ENCODE data around the gene KRT78. TPM values are rescaled to one million over a fixed set of nuclear protein-coding genes. Genes with fewer than 3 reads are reported as not detected.

KRT78 gene
- total RNA-seq, 2 experiments from 2014 or later = not detected

DNA sequence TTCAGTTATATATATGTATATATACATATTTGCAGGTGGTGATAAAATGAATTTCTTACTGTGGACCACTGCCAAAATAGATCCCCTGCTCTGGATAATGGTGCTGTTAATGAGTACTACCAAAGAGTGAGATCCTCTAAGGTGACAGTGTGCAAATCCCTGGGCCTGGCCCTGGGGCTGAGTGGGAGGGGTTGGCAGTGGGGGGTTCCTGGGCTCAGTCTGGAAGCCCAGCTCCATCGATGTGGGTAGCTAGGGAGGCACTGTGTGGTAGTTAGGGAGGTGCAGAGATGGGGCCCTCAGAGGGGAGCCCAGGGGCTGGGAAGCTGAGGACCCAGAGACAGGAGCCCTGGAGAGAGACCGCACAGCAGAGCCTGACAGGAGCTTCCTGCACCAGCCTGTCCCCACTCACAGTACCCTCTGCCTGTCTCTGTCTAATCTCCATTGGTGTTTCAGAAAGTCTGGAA lies 47.0 kb upstream of the KRT78 start:
- no peaks in the 10 kb centered on the region for H3K9me2 ChIP-seq (ENCODE audit: insufficient read depth, low read length)
- no peak overlapping the region for H3K27ac ChIP-seq (ENCODE audit: low read depth, low read length, poor library complexity, severe bottlenecking)
- H3K4me1 ChIP-seq (ENCODE audit: insufficient read depth, low read length, poor library complexity, severe bottlenecking) = no peaks in the 10 kb centered on the region
- ChIA-PET POLR2A (no interaction called here), CTCF (ENCODE audit: unreplicated experiment) (no interaction called here)
- no peaks in the 10 kb centered on the region for H4K20me1 ChIP-seq (ENCODE audit: insufficient read depth, low read length)
- BruUV-seq (replicated peaks) = no TSS peak
- no peak overlapping the region for H3K4me2 ChIP-seq (ENCODE audit: low read length)
- no peak overlapping the region for H3K4me3 ChIP-seq (ENCODE audit: low read depth, low read length, poor library complexity, severe bottlenecking)
- no peaks in the 10 kb centered on the region for H3K79me2 ChIP-seq (ENCODE audit: insufficient read depth, low read depth, low read length)
- H2AFZ ChIP-seq (ENCODE audit: low read length) = no peak overlapping the region
- no peaks in the 10 kb centered on the region for H3K36me3 ChIP-seq (ENCODE audit: insufficient read depth, low read length)
- intact Hi-C loops (cut with micrococcal nuclease; ENCODE audit: unreplicated experiment) = no loop called here
- no peak for DNase-seq (ENCODE audit: low spot score)
- TF ChIP-seq EZH2phosphoT487 (IDR thresholded peaks at IDR 0.05; ENCODE audit: borderline replicate concordance, low read depth, low read length) = no peak
- TF ChIP-seq, protein P1, sequence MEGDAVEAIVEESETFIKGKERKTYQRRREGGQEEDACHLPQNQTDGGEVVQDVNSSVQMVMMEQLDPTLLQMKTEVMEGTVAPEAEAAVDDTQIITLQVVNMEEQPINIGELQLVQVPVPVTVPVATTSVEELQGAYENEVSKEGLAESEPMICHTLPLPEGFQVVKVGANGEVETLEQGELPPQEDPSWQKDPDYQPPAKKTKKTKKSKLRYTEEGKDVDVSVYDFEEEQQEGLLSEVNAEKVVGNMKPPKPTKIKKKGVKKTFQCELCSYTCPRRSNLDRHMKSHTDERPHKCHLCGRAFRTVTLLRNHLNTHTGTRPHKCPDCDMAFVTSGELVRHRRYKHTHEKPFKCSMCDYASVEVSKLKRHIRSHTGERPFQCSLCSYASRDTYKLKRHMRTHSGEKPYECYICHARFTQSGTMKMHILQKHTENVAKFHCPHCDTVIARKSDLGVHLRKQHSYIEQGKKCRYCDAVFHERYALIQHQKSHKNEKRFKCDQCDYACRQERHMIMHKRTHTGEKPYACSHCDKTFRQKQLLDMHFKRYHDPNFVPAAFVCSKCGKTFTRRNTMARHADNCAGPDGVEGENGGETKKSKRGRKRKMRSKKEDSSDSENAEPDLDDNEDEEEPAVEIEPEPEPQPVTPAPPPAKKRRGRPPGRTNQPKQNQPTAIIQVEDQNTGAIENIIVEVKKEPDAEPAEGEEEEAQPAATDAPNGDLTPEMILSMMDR (conservative IDR thresholded peaks at IDR 0.05; ENCODE audit: low read length) = no peak
- H3K9me3 ChIP-seq (ENCODE audit: low read length) = no peaks in the 10 kb centered on the region

DNA sequence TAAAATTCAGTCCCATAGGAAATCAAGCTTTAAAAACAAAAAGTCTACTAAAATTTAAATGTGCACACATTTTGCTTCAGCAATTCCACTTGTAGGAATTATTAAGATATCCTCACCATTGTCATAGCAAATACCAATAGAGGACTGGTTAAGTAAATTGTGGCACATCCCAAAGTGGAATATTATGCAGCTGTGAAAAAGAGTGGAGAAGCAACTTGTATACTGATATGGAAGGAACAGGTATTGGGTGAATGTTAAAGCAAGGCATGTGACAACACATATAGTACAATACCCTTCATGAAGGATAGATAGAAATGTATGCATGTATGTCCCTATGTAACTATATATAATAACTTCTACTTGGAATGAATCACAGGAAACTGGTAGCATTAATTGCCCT lies 44.2 kb upstream of the KRT78 start:
- H3K36me3 ChIP-seq (ENCODE audit: insufficient read depth, low read length) = no peaks in the 10 kb centered on the region
- no peaks in the 10 kb centered on the region for H4K20me1 ChIP-seq (ENCODE audit: insufficient read depth, low read length)
- no peaks in the 10 kb centered on the region for H3K9me2 ChIP-seq (ENCODE audit: insufficient read depth, low read length)
- no peak for DNase-seq (ENCODE audit: low spot score)
- no peak overlapping the region for H3K4me2 ChIP-seq (ENCODE audit: low read length)
- H3K9me3 ChIP-seq (ENCODE audit: low read length) = no peaks in the 10 kb centered on the region
- no peak overlapping the region for H3K4me3 ChIP-seq (ENCODE audit: low read depth, low read length, poor library complexity, severe bottlenecking)
- no peaks in the 10 kb centered on the region for H3K79me2 ChIP-seq (ENCODE audit: insufficient read depth, low read depth, low read length)
- H3K27ac ChIP-seq (ENCODE audit: low read depth, low read length, poor library complexity, severe bottlenecking) = no peak overlapping the region
- TF ChIP-seq EZH2phosphoT487 (IDR thresholded peaks at IDR 0.05; ENCODE audit: borderline replicate concordance, low read depth, low read length) = no peak
- TF ChIP-seq, protein P1 (conservative IDR thresholded peaks at IDR 0.05; ENCODE audit: low read length) = no peak
- H3K4me1 ChIP-seq (ENCODE audit: insufficient read depth, low read length, poor library complexity, severe bottlenecking) = no peaks in the 10 kb centered on the region
- H2AFZ ChIP-seq (ENCODE audit: low read length) = no peak overlapping the region
- BruUV-seq (replicated peaks) = no TSS peak
- intact Hi-C loops (cut with micrococcal nuclease; ENCODE audit: unreplicated experiment) = no loop called here
- CTCF ChIA-PET (ENCODE audit: unreplicated experiment) = interaction anchor here (0.6 kb wide), 1 partner anchor 525 kb away, joined by 3 read pairs; no protein-coding TSS in a partner anchor
- POLR2A ChIA-PET = interaction anchor here (1.2 kb wide), 1 partner anchor 47 kb away, joined by 3 read pairs; no protein-coding TSS in a partner anchor

DNA sequence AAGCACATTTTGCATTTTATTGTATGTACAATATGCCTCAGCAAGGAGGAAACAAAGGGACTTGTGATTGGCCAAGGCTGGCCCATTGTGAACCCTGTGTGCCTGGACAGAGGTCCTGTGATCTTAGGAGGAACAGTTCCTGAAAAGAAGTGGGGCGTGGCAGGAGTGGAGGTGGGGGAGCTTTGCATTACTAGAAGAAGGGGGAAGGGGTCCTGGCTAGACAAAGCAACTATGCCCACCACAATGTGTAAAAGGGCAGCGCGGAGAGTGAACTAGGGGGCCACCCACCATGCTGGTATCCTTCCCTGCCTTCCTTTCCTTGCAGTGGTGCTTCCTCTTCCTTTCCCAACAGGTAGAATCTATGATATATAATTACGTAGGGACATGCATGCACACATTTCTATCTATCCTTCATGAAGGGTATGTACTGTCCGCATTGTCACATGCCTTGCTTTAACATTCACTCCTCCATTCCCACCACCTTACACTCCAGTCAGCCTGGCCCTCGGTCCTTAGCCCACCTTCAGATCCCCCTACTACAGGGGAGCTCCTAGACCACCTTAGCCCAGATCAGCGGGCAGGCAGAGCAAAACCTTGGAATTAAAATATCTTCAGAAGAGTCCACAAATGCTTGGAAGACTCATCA lies 43.5 kb upstream of the KRT78 start:
- Histone ChIP-seq H3K36me3 (ENCODE audit: insufficient read depth, low read length) (no peaks in the 10 kb centered on the region), H3K79me2 (ENCODE audit: insufficient read depth, low read depth, low read length) (no peaks in the 10 kb centered on the region), H4K20me1 (ENCODE audit: insufficient read depth, low read length) (no peaks in the 10 kb centered on the region), H3K4me2 (ENCODE audit: low read length) (no peak overlapping the region), H2AFZ (ENCODE audit: low read length) (no peak overlapping the region), H3K4me3 (ENCODE audit: low read depth, low read length, poor library complexity, severe bottlenecking) (no peak overlapping the region), H3K9me2 (ENCODE audit: insufficient read depth, low read length) (no peaks in the 10 kb centered on the region), H3K9me3 (ENCODE audit: low read length) (no peaks in the 10 kb centered on the region), H3K4me1 (ENCODE audit: insufficient read depth, low read length, poor library complexity, severe bottlenecking) (no peaks in the 10 kb centered on the region), H3K27ac (ENCODE audit: low read depth, low read length, poor library complexity, severe bottlenecking) (no peak overlapping the region)
- DNase-seq (ENCODE audit: low spot score) = no peak
- TF ChIP-seq, protein P1 (conservative IDR thresholded peaks at IDR 0.05; ENCODE audit: low read length) = no peak
- TF ChIP-seq EZH2phosphoT487 (IDR thresholded peaks at IDR 0.05; ENCODE audit: borderline replicate concordance, low read depth, low read length) = no peak
- intact Hi-C loops (cut with micrococcal nuclease; ENCODE audit: unreplicated experiment) = no loop called here
- ChIA-PET POLR2A (interaction anchor here (1.2 kb wide), 1 partner anchor 48 kb away, joined by 3 read pairs; no protein-coding TSS in a partner anchor), CTCF (ENCODE audit: unreplicated experiment) (no interaction called here)
- BruUV-seq (replicated peaks) = no TSS peak
